PFSK-1 (cell line): Measurements from ENCODE around the gene GAL3ST2.

Experiments
- FOXP2 ChIP-seq: optimal IDR thresholded peaks from 2 replicates; pipeline ENCODE3; 2011; ENCODE audit warnings: borderline replicate concordance, control low read depth, inconsistent platforms; ENCODE audit not compliant: insufficient read depth; ENCODE audit errors: extremely low read length, extremely low read depth
- POLR2AphosphoS5 ChIP-seq: IDR thresholded peaks from 2 replicates; pipeline ENCODE4 v1.6.1; 2012; ENCODE audit warnings: low read depth, mild to moderate bottlenecking, control low read depth, low read length, moderate library complexity
- SIN3A ChIP-seq: IDR thresholded peaks from 2 replicates; pipeline ENCODE4 v1.6.1; 2012; ENCODE audit warnings: mild to moderate bottlenecking, low read length, moderate library complexity, borderline replicate concordance; ENCODE audit not compliant: insufficient read depth
- TAF1 ChIP-seq: IDR thresholded peaks from 2 replicates; pipeline ENCODE4 v1.6.1; 2012; ENCODE audit warnings: low read length, control low read depth, borderline replicate concordance; ENCODE audit not compliant: insufficient read depth
- TF ChIP-seq, protein P1 (sequence below), 2 experiments: IDR thresholded peaks; 2 replicates each; pipeline versions ENCODE4 v1.6.1 to v1.8.0; 2011 to 2012; ENCODE audit warnings: low read depth in 2 of 2, low read length in 2 of 2, control low read depth in 1 of 2, inconsistent platforms in 1 of 2, mild to moderate bottlenecking in 1 of 2, moderate library complexity in 1 of 2; ENCODE audit not compliant: insufficient read depth in 1 of 2

Gene GAL3ST2

DNA sequence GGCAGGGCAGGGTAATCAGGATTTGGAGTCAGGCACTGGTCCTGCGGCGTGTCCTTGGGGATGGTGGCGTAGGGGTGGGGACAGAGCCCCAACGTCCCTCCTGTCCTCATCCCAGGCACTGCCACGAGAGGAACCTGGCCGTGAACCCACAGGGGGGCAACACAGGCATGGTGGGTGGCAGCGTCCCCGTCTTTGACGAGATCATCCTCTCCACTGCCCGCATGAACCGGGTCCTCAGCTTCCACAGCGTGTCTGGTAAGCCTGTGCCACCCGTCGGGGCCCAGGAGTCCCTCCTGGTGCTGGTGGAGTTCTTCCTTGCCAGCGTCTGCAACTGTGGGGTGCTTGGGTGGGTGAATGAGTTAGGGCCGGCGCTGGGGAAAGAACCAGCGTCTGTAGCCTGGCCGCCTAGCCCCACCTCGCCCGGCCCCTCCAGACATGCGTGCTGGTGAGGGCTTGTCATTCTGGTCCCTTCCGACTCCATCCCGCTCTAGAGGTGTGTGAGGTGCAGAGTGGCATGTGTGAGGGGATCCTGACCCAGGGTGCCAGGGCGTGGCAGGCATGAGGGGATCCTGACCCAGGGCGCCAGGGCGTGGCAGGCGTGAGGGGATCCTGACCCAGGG, 34.2 kb upstream of the GAL3ST2 start:
- TF ChIP-seq POLR2AphosphoS5 (no peak), FOXP2 (no peak), TAF1 (no peak), SIN3A (no peak)
- TF ChIP-seq, protein P1, sequence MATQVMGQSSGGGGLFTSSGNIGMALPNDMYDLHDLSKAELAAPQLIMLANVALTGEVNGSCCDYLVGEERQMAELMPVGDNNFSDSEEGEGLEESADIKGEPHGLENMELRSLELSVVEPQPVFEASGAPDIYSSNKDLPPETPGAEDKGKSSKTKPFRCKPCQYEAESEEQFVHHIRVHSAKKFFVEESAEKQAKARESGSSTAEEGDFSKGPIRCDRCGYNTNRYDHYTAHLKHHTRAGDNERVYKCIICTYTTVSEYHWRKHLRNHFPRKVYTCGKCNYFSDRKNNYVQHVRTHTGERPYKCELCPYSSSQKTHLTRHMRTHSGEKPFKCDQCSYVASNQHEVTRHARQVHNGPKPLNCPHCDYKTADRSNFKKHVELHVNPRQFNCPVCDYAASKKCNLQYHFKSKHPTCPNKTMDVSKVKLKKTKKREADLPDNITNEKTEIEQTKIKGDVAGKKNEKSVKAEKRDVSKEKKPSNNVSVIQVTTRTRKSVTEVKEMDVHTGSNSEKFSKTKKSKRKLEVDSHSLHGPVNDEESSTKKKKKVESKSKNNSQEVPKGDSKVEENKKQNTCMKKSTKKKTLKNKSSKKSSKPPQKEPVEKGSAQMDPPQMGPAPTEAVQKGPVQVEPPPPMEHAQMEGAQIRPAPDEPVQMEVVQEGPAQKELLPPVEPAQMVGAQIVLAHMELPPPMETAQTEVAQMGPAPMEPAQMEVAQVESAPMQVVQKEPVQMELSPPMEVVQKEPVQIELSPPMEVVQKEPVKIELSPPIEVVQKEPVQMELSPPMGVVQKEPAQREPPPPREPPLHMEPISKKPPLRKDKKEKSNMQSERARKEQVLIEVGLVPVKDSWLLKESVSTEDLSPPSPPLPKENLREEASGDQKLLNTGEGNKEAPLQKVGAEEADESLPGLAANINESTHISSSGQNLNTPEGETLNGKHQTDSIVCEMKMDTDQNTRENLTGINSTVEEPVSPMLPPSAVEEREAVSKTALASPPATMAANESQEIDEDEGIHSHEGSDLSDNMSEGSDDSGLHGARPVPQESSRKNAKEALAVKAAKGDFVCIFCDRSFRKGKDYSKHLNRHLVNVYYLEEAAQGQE (IDR thresholded peaks at IDR 0.05; ENCODE audit: insufficient read depth in 1 of 2, low read depth in 2 of 2, low read length in 2 of 2): no peak

DNA sequence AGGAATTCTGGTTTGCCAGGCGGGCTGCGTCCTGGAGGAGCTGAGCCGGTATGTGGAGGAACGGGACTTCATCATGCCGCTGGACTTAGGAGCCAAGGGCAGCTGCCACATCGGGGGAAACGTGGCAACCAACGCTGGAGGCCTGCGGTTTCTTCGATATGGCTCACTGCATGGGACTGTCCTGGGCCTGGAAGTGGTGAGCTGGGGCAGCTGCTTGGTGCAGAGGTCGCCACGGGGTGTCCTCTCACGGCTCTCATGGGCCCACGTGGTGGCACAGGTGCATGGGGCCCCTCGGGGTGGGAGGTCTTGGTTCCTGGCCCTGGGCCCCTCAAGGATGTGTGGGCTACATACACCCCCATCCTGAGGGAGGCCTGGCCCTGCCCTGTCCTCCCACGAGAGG, 33.0 kb upstream of the GAL3ST2 start:
- TF ChIP-seq SIN3A (no peak), TAF1 (no peak), POLR2AphosphoS5 (no peak), FOXP2 (no peak)
- TF ChIP-seq, protein P1 (IDR thresholded peaks at IDR 0.05; ENCODE audit: insufficient read depth in 1 of 2, low read depth in 2 of 2, low read length in 2 of 2): no peak

DNA sequence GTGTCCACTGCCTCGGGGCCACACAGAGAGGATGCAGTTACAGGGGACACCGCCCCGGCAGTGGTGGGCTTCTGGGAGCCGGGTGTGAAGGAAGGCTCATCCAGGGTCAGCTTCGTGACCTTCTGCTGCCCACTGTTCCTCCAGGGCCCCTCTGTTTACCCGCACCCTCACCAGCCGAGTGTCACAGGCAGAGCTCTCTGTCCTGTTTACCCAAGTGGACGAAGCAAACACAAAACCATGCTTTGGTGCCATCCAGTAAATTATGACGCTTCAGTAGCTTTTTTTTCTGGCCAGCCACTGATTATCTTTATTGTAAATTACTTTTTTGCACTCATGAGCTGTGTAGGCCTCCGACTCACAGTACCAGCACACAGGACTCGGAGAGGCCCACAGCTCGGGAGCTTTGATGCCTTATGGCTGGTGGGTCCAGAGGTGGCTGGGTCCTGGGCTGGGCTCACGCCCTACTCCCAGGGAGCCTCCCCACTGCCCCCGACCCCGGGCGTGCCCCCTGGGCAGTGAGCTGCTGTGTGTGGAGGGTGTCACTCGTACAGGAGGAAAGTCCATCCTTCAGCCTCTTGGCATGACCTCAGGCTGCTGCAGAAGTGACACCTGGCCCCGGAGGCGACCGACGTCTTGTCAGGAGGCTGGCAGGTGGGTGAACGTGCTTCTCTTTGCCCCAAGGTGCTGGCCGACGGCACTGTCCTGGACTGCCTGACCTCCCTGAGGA, 32.4 kb upstream of the GAL3ST2 start:
- TF ChIP-seq SIN3A (no peak), TAF1 (no peak), POLR2AphosphoS5 (no peak), FOXP2 (no peak)
- TF ChIP-seq, protein P1 (IDR thresholded peaks at IDR 0.05; ENCODE audit: insufficient read depth in 1 of 2, low read depth in 2 of 2, low read length in 2 of 2): no peak

DNA sequence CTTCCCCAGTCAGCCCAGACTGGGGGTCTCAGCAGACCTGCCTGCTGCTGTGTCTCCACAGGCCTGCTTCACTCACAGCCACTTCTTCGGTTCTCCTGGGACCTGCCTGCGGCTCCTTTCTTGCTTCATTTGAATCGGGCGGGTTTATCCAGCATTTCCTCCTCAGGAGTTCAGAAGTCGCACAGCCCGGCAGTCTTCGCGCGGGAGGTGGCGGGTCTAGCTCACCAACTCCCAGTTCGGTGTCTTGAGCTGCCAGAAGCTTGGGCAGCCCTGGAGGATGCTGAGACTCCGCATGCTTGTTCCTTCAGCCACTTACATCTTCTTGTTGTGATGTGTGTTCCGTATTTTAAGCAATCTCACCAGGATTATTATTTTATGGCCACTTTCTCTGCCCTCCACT, 31.3 kb upstream of the GAL3ST2 start:
- TF ChIP-seq POLR2AphosphoS5: no peak
- TF ChIP-seq FOXP2: no peak
- TF ChIP-seq, protein P1 (IDR thresholded peaks at IDR 0.05; ENCODE audit: insufficient read depth in 1 of 2, low read depth in 2 of 2, low read length in 2 of 2): no peak
- TF ChIP-seq SIN3A: no peak
- no peak for TF ChIP-seq TAF1
